HG03135 (cell line): ENCODE data around the gene CUL9.
A peak's percentile ranks its signal among the peaks of the same experiment; 100 is the strongest.

Experiments used
- ATAC-seq: cut with Tn5 transposase; IDR thresholded peaks from one replicate; pipeline ENCODE4 v1.9.1; 2021; ENCODE audit warnings: mild to moderate bottlenecking, moderate library complexity; ENCODE audit not compliant: unreplicated experiment

The CUL9 gene

GRCh38 chr6:43254138-43254817, 72.3 kb downstream of the CUL9 start:
- no peak for ATAC-seq

GRCh38 chr6:43254846-43255245, 72.8 kb downstream of the CUL9 start:
- no peak for ATAC-seq

- ATAC-seq, result no peak
Observed at GRCh38 chr6:43255408-43256054, 73.5 kb downstream of the CUL9 start.

- ATAC-seq, result no peak
Observed at GRCh38 chr6:43256670-43257366, 74.8 kb downstream of the CUL9 start.

- no peak for ATAC-seq
Observed at GRCh38 chr6:43257367-43258145, 75.6 kb downstream of the CUL9 start.

- ATAC-seq, result no peak
Observed at GRCh38 chr6:43258180-43258579, 76.2 kb downstream of the CUL9 start.

- ATAC-seq, result no peak
Observed at GRCh38 chr6:43258807-43259686, 77.1 kb downstream of the CUL9 start.

GRCh38 chr6:43260791-43261190, 78.8 kb downstream of the CUL9 start:
- ATAC-seq, result no peak

GRCh38 chr6:43261198-43261597, 79.2 kb downstream of the CUL9 start:
- ATAC-seq, result no peak

- ATAC-seq, result no peak
Observed at GRCh38 chr6:43262000-43262779, 80.2 kb downstream of the CUL9 start.

GRCh38 chr6:43262780-43263313, 80.9 kb downstream of the CUL9 start:
- ATAC-seq, result no peak

GRCh38 chr6:43263314-43264178, 81.5 kb downstream of the CUL9 start:
- peak; percentile 75 for ATAC-seq

- ATAC-seq, result no peak
Observed at GRCh38 chr6:43264599-43265145, 82.7 kb downstream of the CUL9 start.

GRCh38 chr6:43265564-43265963, 83.6 kb downstream of the CUL9 start:
- ATAC-seq, result no peak

GRCh38 chr6:43267619-43268354, 85.8 kb downstream of the CUL9 start:
- ATAC-seq, result no peak

GRCh38 chr6:43268355-43268700, 86.3 kb downstream of the CUL9 start:
- no peak for ATAC-seq

GRCh38 chr6:43268782-43269272, 86.8 kb downstream of the CUL9 start:
- ATAC-seq, result no peak
